GM19455 (cell line): ENCODE results near the gene LPAR2.

Experiments used
- ATAC-seq: cut with Tn5 transposase; IDR thresholded peaks from one replicate; pipeline ENCODE4 v1.9.1; 2021; ENCODE audit not compliant: unreplicated experiment

The LPAR2 gene

GRCh38 chr19:19653597-19654147 lies 25.7 kb upstream of the LPAR2 start:
- ATAC-seq, result no peak

- ATAC-seq, result no peak
Measured at GRCh38 chr19:19652482-19653295, 24.7 kb upstream of the LPAR2 start.

- no peak for ATAC-seq
Measured at GRCh38 chr19:19651076-19651475, 23.1 kb upstream of the LPAR2 start.

GRCh38 chr19:19650331-19650730 lies 22.3 kb upstream of the LPAR2 start:
- no peak for ATAC-seq

GRCh38 chr19:19649580-19649995 lies 21.6 kb upstream of the LPAR2 start:
- no peak for ATAC-seq

- no peak for ATAC-seq
Measured at GRCh38 chr19:19649155-19649554, 21.1 kb upstream of the LPAR2 start.

- ATAC-seq, result no peak
Measured at GRCh38 chr19:19647037-19647835, 19.2 kb upstream of the LPAR2 start.

- no peak for ATAC-seq
Measured at GRCh38 chr19:19645233-19645870, 17.3 kb upstream of the LPAR2 start.

- ATAC-seq, result no peak
Measured at GRCh38 chr19:19644054-19644388, 16.0 kb upstream of the LPAR2 start.

- peak; percentile 73 for ATAC-seq
Measured at GRCh38 chr19:19643158-19644053, 15.4 kb upstream of the LPAR2 start, which contains the start of gene GMIP. GMIP (minus strand) TSS chr19:19643657; CDS start chr19:19643529, 128 bp downstream.

GRCh38 chr19:19642506-19643157 lies 14.6 kb upstream of the LPAR2 start:
- peak; percentile 16 for ATAC-seq

GRCh38 chr19:19637523-19638251 lies 9.7 kb upstream of the LPAR2 start:
- ATAC-seq, result no peak

- ATAC-seq, result no peak
Measured at GRCh38 chr19:19637186-19637522, 9.1 kb upstream of the LPAR2 start.

GRCh38 chr19:19636573-19637185 lies 8.7 kb upstream of the LPAR2 start:
- ATAC-seq, result no peak

- ATAC-seq, result no peak
Measured at GRCh38 chr19:19635313-19635702, 7.3 kb upstream of the LPAR2 start.

GRCh38 chr19:19634516-19635312 lies 6.7 kb upstream of the LPAR2 start:
- no peak for ATAC-seq

GRCh38 chr19:19633711-19634515 lies 5.9 kb upstream of the LPAR2 start:
- no peak for ATAC-seq
